GM13976 (cell line): ENCODE measurements around the gene WDHD1.
"Not testable (repeated sequence)": the region's sequence is repeated elsewhere in the genome, so short reads cannot be mapped to it uniquely, and the experiment has no call there.

ENCODE experiments used
- DNase-seq: peaks from one replicate; pipeline ENCODE4 v3.0.0; 2012; ENCODE audit warnings: low spot score
- CTCF ChIP-seq: IDR thresholded peaks from 2 replicates; pipeline ENCODE4 v1.5.1; 2012; ENCODE audit warnings: borderline replicate concordance, mild to moderate bottlenecking; ENCODE audit not compliant: insufficient read depth; ENCODE audit errors: extremely low read depth, missing control alignments, control extremely low read depth
- in situ Hi-C: fragments of 300-500 bp; cut with MboI; formaldehyde crosslinking; loops from one replicate; pipeline ENCODE4 v1.12.0; 2022; ENCODE audit warnings: low sequenced_read_pairs, mixed read lengths, inconsistent platforms; ENCODE audit not compliant: unreplicated experiment

Gene WDHD1

GRCh38 chr14:55070981-55071411 is 44.1 kb upstream of the WDHD1 start:
- in situ Hi-C loops = no loop called here
- no peak for DNase-seq
- no peak for TF ChIP-seq CTCF

GRCh38 chr14:55066223-55066622 is 39.3 kb upstream of the WDHD1 start:
- TF ChIP-seq CTCF = no peak
- in situ Hi-C loops = no loop called here
- no peak for DNase-seq

GRCh38 chr14:55065411-55065810 is 38.5 kb upstream of the WDHD1 start:
- TF ChIP-seq CTCF = no peak
- no peak for DNase-seq
- in situ Hi-C loops = no loop called here

- in situ Hi-C loops, DNase-seq: not testable (repeated sequence)
Observed at GRCh38 chr14:55064896-55065295, 38.0 kb upstream of the WDHD1 start.

GRCh38 chr14:55062517-55063351 is 35.8 kb upstream of the WDHD1 start:
- in situ Hi-C loops = no loop called here
- DNase-seq = no peak
- no peak for TF ChIP-seq CTCF

GRCh38 chr14:55059333-55059732 is 32.4 kb upstream of the WDHD1 start:
- in situ Hi-C loops = no loop called here
- no peak for TF ChIP-seq CTCF
- DNase-seq = no peak

GRCh38 chr14:55057919-55058318 is 31.0 kb upstream of the WDHD1 start:
- DNase-seq = no peak
- TF ChIP-seq CTCF = no peak
- in situ Hi-C loops = no loop called here
